Activated naive CD8-positive, alpha-beta T cell treated with anti-CD3 and anti-CD28 coated beads, Interleukin-2, amount 10 ng/mL, durations not matched to agents 7 days and 5 days (primary cell): ENCODE results near the gene SPSB1. TPM values are rescaled to one million over a fixed set of nuclear protein-coding genes. Genes with fewer than 3 reads are reported as not detected.

Experiments
- ATAC-seq: fragments of 150-1000 bp; cut with Tn5 transposase; one replicate; pipeline ENCODE4 v1.10.0; 2021; ENCODE audit warnings: low read depth, moderate library complexity
- POLR2A ChIA-PET: fragments of 350-600 bp; sonication (Branson Sonifier 250); formaldehyde crosslinking; loops from one replicate; lab custom pipeline; 2021; ENCODE audit warnings: antibody characterized with exemption; lab: Charles Lee
- DNase-seq: peaks from one replicate; pipeline ENCODE4 v3.0.0; 2021
- H3K27ac Mint-ChIP-seq: one replicate; pipeline ENCODE4 v1.8.0; 2022; ENCODE audit warnings: mild to moderate bottlenecking, mixed read lengths
- H3K27me3 Mint-ChIP-seq: one replicate; pipeline ENCODE4 v1.8.0; 2022; ENCODE audit warnings: mild to moderate bottlenecking, moderate library complexity, mixed read lengths
- H3K36me3 Mint-ChIP-seq: one replicate; pipeline ENCODE4 v1.8.0; 2021; ENCODE audit warnings: mild to moderate bottlenecking, mixed read lengths
- H3K4me1 Mint-ChIP-seq: one replicate; pipeline ENCODE4 v1.8.0; 2021; ENCODE audit warnings: mixed read lengths
- H3K4me3 Mint-ChIP-seq: one replicate; pipeline ENCODE4 v1.8.0; 2022; ENCODE audit warnings: mild to moderate bottlenecking, moderate library complexity, mixed read lengths
- H3K9me3 Mint-ChIP-seq: one replicate; pipeline ENCODE4 v1.8.0; 2021; ENCODE audit warnings: mixed read lengths
- total RNA-seq, 2 experiments: library from RNA; stranded (reverse); gene quantifications; one replicate each; pipeline ENCODE4 v1.2.3, GENCODE V29; 2021

SPSB1 gene
- total RNA-seq, 2 experiments from 2014 or later, result 1.6 TPM

- POLR2A ChIA-PET, result no interaction called here
- Mint-ChIP-seq H3K27me3 (peaks cover 10% of the 10 kb centered on the region), H3K36me3 (no peaks in the 10 kb centered on the region), H3K9me3 (no peaks in the 10 kb centered on the region), H3K4me1 (no peaks in the 10 kb centered on the region), H3K4me3 (no peak overlapping the region), H3K27ac (no peak overlapping the region)
- no peak for DNase-seq
- ATAC-seq, result no peak
Observed at GRCh38 chr1:9385801-9386573, 93.3 kb downstream of the SPSB1 start.

GRCh38 chr1:9388335-9389180 is 95.9 kb downstream of the SPSB1 start:
- H3K36me3 Mint-ChIP-seq, result no peaks in the 10 kb centered on the region
- POLR2A ChIA-PET, result no interaction called here
- H3K27ac Mint-ChIP-seq, result no peak overlapping the region
- ATAC-seq, result no peak
- H3K4me1 Mint-ChIP-seq, result no peaks in the 10 kb centered on the region
- no peak for DNase-seq
- no peak overlapping the region for H3K4me3 Mint-ChIP-seq
- peaks cover 10% of the 10 kb centered on the region for H3K27me3 Mint-ChIP-seq
- no peaks in the 10 kb centered on the region for H3K9me3 Mint-ChIP-seq

GRCh38 chr1:9389968-9390367 is 97.3 kb downstream of the SPSB1 start:
- H3K36me3 Mint-ChIP-seq, result no peaks in the 10 kb centered on the region
- ATAC-seq (no peak), DNase-seq (no peak)

GRCh38 chr1:9391620-9392019 is 98.9 kb downstream of the SPSB1 start:
- Mint-ChIP-seq H3K36me3 (no peaks in the 10 kb centered on the region), H3K27ac (no peak overlapping the region), H3K27me3 (peaks cover 10% of the 10 kb centered on the region), H3K4me1 (no peaks in the 10 kb centered on the region), H3K4me3 (no peak overlapping the region), H3K9me3 (no peaks in the 10 kb centered on the region)
- POLR2A ChIA-PET, result no interaction called here
- ATAC-seq (no peak), DNase-seq (no peak)

More at GRCh38 chr1:9389968-9390367, 97.3 kb downstream of the SPSB1 start:
- Mint-ChIP-seq H3K4me3 (no peak overlapping the region), H3K27ac (no peak overlapping the region), H3K4me1 (no peaks in the 10 kb centered on the region), H3K9me3 (no peaks in the 10 kb centered on the region), H3K27me3 (peaks cover 10% of the 10 kb centered on the region)
- POLR2A ChIA-PET, result no interaction called here

- H3K4me1 Mint-ChIP-seq, result peaks cover 2% of the 10 kb centered on the region
- ATAC-seq (no peak), DNase-seq (no peak)
- H3K36me3 Mint-ChIP-seq, result no peaks in the 10 kb centered on the region
- H3K27ac Mint-ChIP-seq, result no peak overlapping the region
- H3K4me3 Mint-ChIP-seq, result no peak overlapping the region
- POLR2A ChIA-PET, result no interaction called here
- H3K27me3 Mint-ChIP-seq, result peaks cover 4% of the 10 kb centered on the region
- H3K9me3 Mint-ChIP-seq, result no peaks in the 10 kb centered on the region
Observed at GRCh38 chr1:9394010-9394409, 101.3 kb downstream of the SPSB1 start.

- no peak overlapping the region for H3K4me3 Mint-ChIP-seq
- peaks cover 2% of the 10 kb centered on the region for H3K4me1 Mint-ChIP-seq
- POLR2A ChIA-PET, result no interaction called here
- no peak for DNase-seq
- no peaks in the 10 kb centered on the region for H3K9me3 Mint-ChIP-seq
- H3K27me3 Mint-ChIP-seq, result peaks cover 4% of the 10 kb centered on the region
- H3K36me3 Mint-ChIP-seq, result no peaks in the 10 kb centered on the region
- no peak for ATAC-seq
- no peak overlapping the region for H3K27ac Mint-ChIP-seq
Observed at GRCh38 chr1:9395018-9395417, 102.3 kb downstream of the SPSB1 start.

GRCh38 chr1:9397047-9397446 is 104.4 kb downstream of the SPSB1 start:
- Mint-ChIP-seq H3K36me3 (no peaks in the 10 kb centered on the region), H3K27ac (no peak overlapping the region), H3K4me3 (no peak overlapping the region), H3K27me3 (no peaks in the 10 kb centered on the region), H3K9me3 (no peaks in the 10 kb centered on the region), H3K4me1 (peaks cover 5% of the 10 kb centered on the region)
- POLR2A ChIA-PET, result no interaction called here
- DNase-seq (no peak), ATAC-seq (no peak)

- H3K9me3 Mint-ChIP-seq, result no peaks in the 10 kb centered on the region
- H3K27me3 Mint-ChIP-seq, result no peaks in the 10 kb centered on the region
- no peak overlapping the region for H3K4me3 Mint-ChIP-seq
- peaks cover 5% of the 10 kb centered on the region for H3K4me1 Mint-ChIP-seq
- no peak for DNase-seq
- no peak overlapping the region for H3K27ac Mint-ChIP-seq
- H3K36me3 Mint-ChIP-seq, result no peaks in the 10 kb centered on the region
- no peak for ATAC-seq
- POLR2A ChIA-PET, result no interaction called here
Observed at GRCh38 chr1:9397997-9398526, 105.4 kb downstream of the SPSB1 start.

GRCh38 chr1:9399510-9400424 is 107.1 kb downstream of the SPSB1 start:
- DNase-seq (no peak), ATAC-seq (no peak)
- no peaks in the 10 kb centered on the region for H3K36me3 Mint-ChIP-seq
- H3K27ac Mint-ChIP-seq, result no peak overlapping the region
- no peak overlapping the region for H3K4me3 Mint-ChIP-seq
- peaks cover 5% of the 10 kb centered on the region for H3K4me1 Mint-ChIP-seq
- H3K27me3 Mint-ChIP-seq, result peaks cover 2% of the 10 kb centered on the region
- no peaks in the 10 kb centered on the region for H3K9me3 Mint-ChIP-seq
- POLR2A ChIA-PET, result interaction anchor here (0.6 kb wide), 1 partner anchor 92 kb away, joined by 4 read pairs; no protein-coding TSS in a partner anchor

GRCh38 chr1:9400425-9401079 is 107.9 kb downstream of the SPSB1 start:
- DNase-seq (no peak), ATAC-seq (peak; percentile 86)
- Mint-ChIP-seq H3K4me3 (no peak overlapping the region), H3K9me3 (no peaks in the 10 kb centered on the region), H3K27me3 (peaks cover 2% of the 10 kb centered on the region), H3K4me1 (peaks cover 5% of the 10 kb centered on the region), H3K27ac (no peak overlapping the region), H3K36me3 (no peaks in the 10 kb centered on the region)
- POLR2A ChIA-PET, result no interaction called here

GRCh38 chr1:9401080-9401453 is 108.4 kb downstream of the SPSB1 start:
- Mint-ChIP-seq H3K4me1 (peaks cover 5% of the 10 kb centered on the region), H3K36me3 (no peaks in the 10 kb centered on the region), H3K27ac (no peak overlapping the region), H3K9me3 (no peaks in the 10 kb centered on the region), H3K27me3 (peaks cover 2% of the 10 kb centered on the region), H3K4me3 (no peak overlapping the region)
- no peak for ATAC-seq
- POLR2A ChIA-PET, result no interaction called here
- no peak for DNase-seq

GRCh38 chr1:9402256-9402616 is 109.5 kb downstream of the SPSB1 start:
- POLR2A ChIA-PET, result no interaction called here
- peaks cover 5% of the 10 kb centered on the region for H3K4me1 Mint-ChIP-seq

More at GRCh38 chr1:9402256-9402616, 109.5 kb downstream of the SPSB1 start:
- Mint-ChIP-seq H3K36me3 (no peaks in the 10 kb centered on the region), H3K27me3 (peaks cover 2% of the 10 kb centered on the region), H3K27ac (no peak overlapping the region), H3K9me3 (no peaks in the 10 kb centered on the region), H3K4me3 (no peak overlapping the region)
- ATAC-seq (no peak), DNase-seq (no peak)
